Vagina (tissue), 2 donors: ENCODE data around the gene SYTL3. TPM values are rescaled to one million over a fixed set of nuclear protein-coding genes. Genes with fewer than 3 reads are reported as not detected.

Source experiments
- DNase-seq, 2 donors: peaks; one replicate each; pipeline ENCODE4 v3.0.0-alpha.2; 2017; ENCODE audit errors: extremely low spot score in 2 of 2
- H3K27ac ChIP-seq: fragments of 200-600 bp; sonication (generic); one replicate; pipeline ENCODE4 v1.5.1; 2019
- H3K27me3 ChIP-seq: fragments of 200-600 bp; sonication (generic); one replicate; pipeline ENCODE4 v1.5.1; 2019
- H3K36me3 ChIP-seq, 2 donors: fragments of 200-600 bp; sonication (generic); one replicate each; pipeline ENCODE4 v1.5.1; 2017 to 2019
- H3K4me1 ChIP-seq: fragments of 200-600 bp; sonication (generic); one replicate; pipeline ENCODE4 v1.5.1; 2019
- H3K4me3 ChIP-seq, 2 donors: fragments of 200-600 bp; sonication (generic); 1 replicate in 1 of 2; 2 replicates in 1 of 2; pipeline ENCODE4 v1.5.1; 2016 to 2019
- H3K9me3 ChIP-seq: fragments of 200-600 bp; sonication (generic); one replicate; pipeline ENCODE4 v1.5.1; 2019
- CTCF ChIP-seq, 3 experiments: fragments of 450-650 bp in 2 of 3; fragments of 200-600 bp in 1 of 3; sonication (generic) in 1 of 3; IDR thresholded peaks; one replicate each; pipeline ENCODE4 v1.5.1; 2017 to 2019; ENCODE audit warnings: antibody characterized with exemption in 3 of 3, mild to moderate bottlenecking in 2 of 3, moderate library complexity in 2 of 3
- POLR2A ChIP-seq, 2 donors: fragments of 450-650 bp; IDR thresholded peaks; one replicate each; pipeline ENCODE4 v1.6.1; 2017; ENCODE audit warnings: antibody characterized with exemption in 2 of 2, mild to moderate bottlenecking in 2 of 2, moderate library complexity in 2 of 2
- POLR2AphosphoS5 ChIP-seq, 2 donors: sonication (generic); formaldehyde crosslinking; IDR thresholded peaks; one replicate each; pipeline ENCODE4 v1.9.0; 2017; ENCODE audit warnings: antibody characterized with exemption in 2 of 2, mild to moderate bottlenecking in 2 of 2, low read depth in 1 of 2; ENCODE audit not compliant: insufficient read depth in 1 of 2
- intact Hi-C: fragments of 100-400 bp; cut with DNase I; formaldehyde crosslinking; loops from one replicate; pipeline ENCODE4 v1.15.1; 2023
- total RNA-seq: library from RNA; depleted of rRNA; stranded (reverse); fragments of >200 nt; gene quantifications from one replicate; pipeline ENCODE4 v1.2.3, GENCODE V29; 2016

The SYTL3 gene
- total RNA-seq, 1 donor from 2014 or later, result 10.8 TPM

- DNase-seq, result no peak
- H3K36me3 ChIP-seq, result no peaks in the 10 kb centered on the region
- H3K27me3 ChIP-seq, result no peaks in the 10 kb centered on the region
- H3K4me3 ChIP-seq, result peak overlapping the region in 1 of 2 donors; percentile 21
- TF ChIP-seq POLR2AphosphoS5 (IDR thresholded peaks at IDR 0.05; ENCODE audit: insufficient read depth in 1 of 2, low read depth in 1 of 2), result no peak
- TF ChIP-seq POLR2A (IDR thresholded peaks at IDR 0.05), result no peak
- TF ChIP-seq CTCF (IDR thresholded peaks at IDR 0.05), result peak in 1 of 3 experiments; percentile 3
- intact Hi-C loops, result loop anchor here (10.0 kb wide), 1 partner anchor 287 kb away; no protein-coding TSS in a partner anchor
- H3K27ac ChIP-seq, result peak overlapping the region; percentile 42
- no peaks in the 10 kb centered on the region for H3K9me3 ChIP-seq
- peaks cover 47% of the 10 kb centered on the region for H3K4me1 ChIP-seq
Measured at GRCh38 chr6:158708239-158708638, 58.4 kb downstream of the SYTL3 start.

DNA sequence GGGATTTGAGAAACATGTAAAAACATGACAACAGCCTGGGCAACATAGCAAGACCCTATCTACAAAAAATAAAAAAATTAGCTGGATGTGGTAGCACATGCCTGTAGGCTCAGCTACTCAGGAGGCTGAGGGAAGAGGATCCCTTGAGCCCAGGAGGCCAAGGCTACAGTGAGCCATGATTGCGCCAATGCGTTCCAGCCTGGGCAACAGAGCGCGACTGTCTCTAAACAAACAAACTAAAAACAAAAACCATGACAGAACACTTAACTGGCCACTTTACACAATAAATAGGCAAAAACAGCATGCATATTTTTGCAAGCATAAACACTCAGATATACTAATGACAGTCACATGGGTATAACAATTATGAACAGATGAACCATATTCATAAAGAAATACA, 60.0 kb downstream of the SYTL3 start:
- DNase-seq, result no peak
- TF ChIP-seq CTCF (IDR thresholded peaks at IDR 0.05) (no peak), POLR2A (IDR thresholded peaks at IDR 0.05) (no peak), POLR2AphosphoS5 (IDR thresholded peaks at IDR 0.05; ENCODE audit: insufficient read depth in 1 of 2, low read depth in 1 of 2) (no peak)
- Histone ChIP-seq H3K4me3 (no peak overlapping the region), H3K27me3 (no peaks in the 10 kb centered on the region), H3K9me3 (no peaks in the 10 kb centered on the region), H3K36me3 (no peaks in the 10 kb centered on the region), H3K4me1 (peaks cover 34% of the 10 kb centered on the region), H3K27ac (no peak overlapping the region)
- intact Hi-C loops, result loop anchor here (10.0 kb wide), 1 partner anchor 285 kb away; no protein-coding TSS in a partner anchor

DNA sequence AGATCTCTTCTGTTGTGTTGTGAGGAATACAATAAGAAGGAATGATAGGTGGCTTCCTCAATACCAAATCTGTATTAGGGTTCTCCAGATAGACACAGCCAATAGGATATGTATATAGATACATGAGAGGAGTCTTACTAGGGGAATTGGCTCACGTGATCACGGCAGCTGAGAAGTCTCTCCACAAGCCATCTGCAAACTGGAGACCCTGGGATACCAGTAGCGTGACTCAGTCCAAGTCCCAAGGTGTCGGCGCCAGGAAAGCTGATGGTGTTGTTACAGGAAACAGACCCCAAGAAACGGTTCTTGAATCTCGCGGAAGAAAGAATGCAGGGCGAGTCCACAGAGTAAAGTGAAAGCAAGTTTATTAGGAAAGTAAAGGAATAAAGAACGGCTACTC, 61.4 kb downstream of the SYTL3 start:
- DNase-seq, result no peak
- no peaks in the 10 kb centered on the region for H3K36me3 ChIP-seq
- no peak for TF ChIP-seq POLR2A (IDR thresholded peaks at IDR 0.05)
- no peak for TF ChIP-seq CTCF (IDR thresholded peaks at IDR 0.05)
- TF ChIP-seq POLR2AphosphoS5 (IDR thresholded peaks at IDR 0.05; ENCODE audit: insufficient read depth in 1 of 2, low read depth in 1 of 2), result no peak
- no peak overlapping the region for H3K4me3 ChIP-seq
- H3K9me3 ChIP-seq, result no peaks in the 10 kb centered on the region
- intact Hi-C loops, result no loop called here
- H3K27ac ChIP-seq, result no peak overlapping the region
- H3K27me3 ChIP-seq, result no peaks in the 10 kb centered on the region
- peaks cover 22% of the 10 kb centered on the region for H3K4me1 ChIP-seq

DNA sequence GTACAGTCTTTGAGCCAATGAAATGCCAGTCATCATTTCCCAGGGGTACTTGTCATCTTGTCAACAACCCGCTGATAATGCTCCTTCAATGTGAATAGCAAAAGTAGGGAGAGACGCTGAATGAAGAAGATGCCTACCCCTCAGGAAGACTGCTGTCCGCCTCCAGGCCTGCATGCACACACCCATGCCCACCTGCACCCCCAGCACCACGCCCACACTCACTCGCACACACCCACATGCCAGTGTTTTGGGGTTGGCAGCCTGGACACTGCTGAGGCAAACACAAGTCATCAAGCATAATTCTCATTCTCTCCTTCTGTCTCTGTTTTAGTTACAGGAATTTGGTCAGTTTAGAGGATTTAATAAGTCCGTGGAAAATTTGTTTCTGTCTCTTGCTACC, 63.6 kb downstream of the SYTL3 start:
- H3K27me3 ChIP-seq, result no peaks in the 10 kb centered on the region
- H3K9me3 ChIP-seq, result no peaks in the 10 kb centered on the region
- intact Hi-C loops, result no loop called here
- H3K4me3 ChIP-seq, result no peak overlapping the region
- H3K27ac ChIP-seq, result no peak overlapping the region
- DNase-seq, result no peak
- TF ChIP-seq POLR2AphosphoS5 (IDR thresholded peaks at IDR 0.05; ENCODE audit: insufficient read depth in 1 of 2, low read depth in 1 of 2) (no peak), CTCF (IDR thresholded peaks at IDR 0.05) (no peak), POLR2A (IDR thresholded peaks at IDR 0.05) (no peak)
- H3K36me3 ChIP-seq, result no peaks in the 10 kb centered on the region
- peaks cover under 1% of the 10 kb centered on the region for H3K4me1 ChIP-seq

GRCh38 chr6:158714706-158715105, 64.9 kb downstream of the SYTL3 start:
- H3K4me3 ChIP-seq, result no peak overlapping the region
- H3K27me3 ChIP-seq, result no peaks in the 10 kb centered on the region
- intact Hi-C loops, result no loop called here
- H3K36me3 ChIP-seq, result no peaks in the 10 kb centered on the region
- no peak for DNase-seq
- no peak overlapping the region for H3K27ac ChIP-seq
- TF ChIP-seq POLR2A (IDR thresholded peaks at IDR 0.05), result no peak
- no peak for TF ChIP-seq CTCF (IDR thresholded peaks at IDR 0.05)
- TF ChIP-seq POLR2AphosphoS5 (IDR thresholded peaks at IDR 0.05; ENCODE audit: insufficient read depth in 1 of 2, low read depth in 1 of 2), result no peak
- H3K4me1 ChIP-seq, result no peaks in the 10 kb centered on the region
- H3K9me3 ChIP-seq, result no peaks in the 10 kb centered on the region
